Liver (tissue), 9 donors: Measurements from ENCODE around the gene LRTM1. TPM values are rescaled to one million over a fixed set of nuclear protein-coding genes. Genes with fewer than 3 reads are reported as not detected.

Source experiments
- DNase-seq: peaks from one replicate; pipeline ENCODE4 v3.0.0-alpha.2; 2017; ENCODE audit warnings: low spot score
- H3K27ac ChIP-seq, 2 donors: one replicate each; pipeline ENCODE4 v1.7.0; 2013; ENCODE audit warnings: inconsistent platforms in 2 of 2, low read length in 2 of 2, control low read depth in 1 of 2, low read depth in 1 of 2, mild to moderate bottlenecking in 1 of 2
- H3K27me3 ChIP-seq, 4 donors: one replicate each; pipeline versions ENCODE4 v1.6.1 to v1.7.0; 2013; ENCODE audit warnings: low read length in 3 of 4, inconsistent platforms in 1 of 4, mild to moderate bottlenecking in 1 of 4, moderate library complexity in 1 of 4; ENCODE audit not compliant: control insufficient read depth in 4 of 4, insufficient read depth in 4 of 4
- H3K36me3 ChIP-seq, 4 donors: one replicate each; pipeline versions ENCODE4 v1.6.1 to v1.7.0; 2013; ENCODE audit warnings: low read length in 3 of 4, mild to moderate bottlenecking in 3 of 4, low read depth in 1 of 4, moderate library complexity in 1 of 4; ENCODE audit not compliant: control insufficient read depth in 4 of 4, insufficient read depth in 3 of 4
- H3K4me1 ChIP-seq, 4 donors: one replicate each; pipeline versions ENCODE4 v1.6.1 to v1.7.0; 2013; ENCODE audit warnings: low read length in 3 of 4, mild to moderate bottlenecking in 3 of 4, moderate library complexity in 1 of 4; ENCODE audit not compliant: control insufficient read depth in 4 of 4, insufficient read depth in 4 of 4
- H3K4me3 ChIP-seq, 3 donors: one replicate each; pipeline versions ENCODE4 v1.6.1 to v1.7.0; 2013; ENCODE audit warnings: low read length in 3 of 3, control low read depth in 1 of 3, low read depth in 1 of 3, mild to moderate bottlenecking in 1 of 3
- H3K9ac ChIP-seq, 2 donors: one replicate each; pipeline ENCODE4 v1.7.0; 2013; ENCODE audit warnings: low read length in 2 of 2, mild to moderate bottlenecking in 2 of 2, moderate library complexity in 2 of 2, control low read depth in 1 of 2, low read depth in 1 of 2
- H3K9me3 ChIP-seq, 4 donors: one replicate each; pipeline versions ENCODE4 v1.6.1 to v1.7.0; 2013; ENCODE audit warnings: low read length in 3 of 4; ENCODE audit not compliant: control insufficient read depth in 4 of 4
- CTCF ChIP-seq: fragments of 150-350 bp; IDR thresholded peaks from 2 replicates; pipeline ENCODE4 v1.5.1; 2017; ENCODE audit warnings: improper control_type of control experiment, low read depth, low read length; ENCODE audit not compliant: missing input control
- EGR1 ChIP-seq, 2 donors: IDR thresholded peaks; 2 replicates each; pipeline ENCODE4 v1.6.1; 2016 to 2018; ENCODE audit warnings: antibody characterized with exemption in 2 of 2, low read depth in 2 of 2
- FOXA1 ChIP-seq: IDR thresholded peaks from 2 replicates; pipeline ENCODE4 v1.6.1; 2016; ENCODE audit warnings: antibody characterized with exemption
- FOXA2 ChIP-seq: IDR thresholded peaks from 2 replicates; pipeline ENCODE4 v1.6.1; 2016; ENCODE audit warnings: antibody characterized with exemption
- GABPA ChIP-seq, 2 donors: IDR thresholded peaks in 1 of 2; conservative IDR thresholded peaks in 1 of 2; 2 replicates each; pipeline ENCODE4 v1.6.1; 2016; ENCODE audit warnings: antibody characterized with exemption in 2 of 2, mild to moderate bottlenecking in 1 of 2, moderate library complexity in 1 of 2
- HNF4A ChIP-seq, 2 donors: conservative IDR thresholded peaks; 2 replicates each; pipeline ENCODE4 v1.6.1; 2016; ENCODE audit warnings: antibody characterized with exemption in 2 of 2, mild to moderate bottlenecking in 2 of 2
- HNF4G ChIP-seq: IDR thresholded peaks from 2 replicates; pipeline ENCODE4 v1.6.1; 2016; ENCODE audit warnings: antibody characterized with exemption
- JUND ChIP-seq, 2 donors: IDR thresholded peaks; 2 replicates each; pipeline ENCODE4 v1.6.1; 2016; ENCODE audit warnings: antibody characterized with exemption in 2 of 2
- NR2F2 ChIP-seq: IDR thresholded peaks from 2 replicates; pipeline ENCODE4 v1.6.1; 2016; ENCODE audit warnings: antibody characterized with exemption
- RAD21 ChIP-seq, 2 donors: IDR thresholded peaks; 2 replicates each; pipeline ENCODE4 v1.6.1; 2016; ENCODE audit warnings: antibody characterized with exemption in 2 of 2, mild to moderate bottlenecking in 2 of 2
- REST ChIP-seq: IDR thresholded peaks from 2 replicates; pipeline ENCODE4 v1.6.1; 2016; ENCODE audit warnings: antibody characterized with exemption, mild to moderate bottlenecking
- RXRA ChIP-seq, 2 donors: IDR thresholded peaks; 2 replicates each; pipeline ENCODE4 v1.6.1; 2017 to 2018; ENCODE audit warnings: antibody characterized with exemption in 2 of 2, mild to moderate bottlenecking in 1 of 2
- SP1 ChIP-seq: IDR thresholded peaks from 2 replicates; pipeline ENCODE4 v1.6.1; 2018; ENCODE audit warnings: antibody characterized with exemption, mild to moderate bottlenecking
- TAF1 ChIP-seq: conservative IDR thresholded peaks from 2 replicates; pipeline ENCODE4 v1.6.1; 2016; ENCODE audit warnings: antibody characterized with exemption, mild to moderate bottlenecking
- WGBS: extraction: QIAGEN DNeasy Blood & Tissue Kit; methylation state at CpG from one replicate; pipeline ENCODE4 v1.1.7; 2013; 5-methylcytosine and 5-hydroxymethylcytosine counted together
- polyA plus RNA-seq, 2 donors: library from polyadenylated mRNA; stranded (reverse) in 1 of 2; unstranded in 1 of 2; fragments of 200-250 nt in 1 of 2; fragments of >200 nt in 1 of 2; fragmentation: Nextera tagmentation in 1 of 2; extraction: Ambion mirVana in 1 of 2; gene quantifications; one replicate each; pipeline versions ENCODE4 v1.2.1 to v1.2.3, GENCODE V29; 2013 to 2015
- total RNA-seq, 2 donors: library from RNA; depleted of rRNA; stranded (reverse); fragments of >200 nt; gene quantifications; one replicate each; pipeline ENCODE4 v1.2.3, GENCODE V29; 2014
- TF ChIP-seq, protein P1 (sequence below): IDR thresholded peaks from 2 replicates; pipeline ENCODE4 v1.6.1; 2016; ENCODE audit warnings: antibody characterized with exemption
- TF ChIP-seq, protein P2 (sequence below): IDR thresholded peaks from 2 replicates; pipeline ENCODE4 v1.6.1; 2016; ENCODE audit warnings: antibody characterized with exemption
- TF ChIP-seq, protein P3 (sequence below): IDR thresholded peaks from 2 replicates; pipeline ENCODE4 v1.6.1; 2016; ENCODE audit warnings: antibody characterized with exemption
- donor health status: healthy.
- donor health status: healthy.
- donor health status: healthy.
- donor health status: healthy.
- donor health status: healthy.

The LRTM1 gene
- total and polyA plus RNA-seq, 4 donors, result not detected

- no peak for TF ChIP-seq SP1
- TF ChIP-seq JUND (IDR thresholded peaks at IDR 0.05), result no peak
- no peak for TF ChIP-seq HNF4A (conservative IDR thresholded peaks at IDR 0.05)
- TF ChIP-seq NR2F2, result no peak
- TF ChIP-seq CTCF, result no peak
- no peak for TF ChIP-seq TAF1
- TF ChIP-seq RXRA (IDR thresholded peaks at IDR 0.05), result no peak
- Histone ChIP-seq H3K4me1 (no peaks in the 10 kb centered on the region), H3K9me3 (no peaks in the 10 kb centered on the region), H3K9ac (no peak overlapping the region), H3K4me3 (no peak overlapping the region), H3K27ac (no peak overlapping the region), H3K27me3 (peaks cover 0 to 3% (median 0%) of the 10 kb centered on the region in 4 donors), H3K36me3 (no peaks in the 10 kb centered on the region)
- no peak for DNase-seq
- WGBS, result 68% methylated on average over 6 of the region's 6 CpGs
Observed at GRCh38 chr3:54899273-54899672, 28.6 kb downstream of the LRTM1 start.

GRCh38 chr3:54897028-54897711 is 30.7 kb downstream of the LRTM1 start:
- Histone ChIP-seq H3K9ac (no peak overlapping the region), H3K4me1 (no peaks in the 10 kb centered on the region), H3K9me3 (no peaks in the 10 kb centered on the region), H3K27me3 (no peaks in the 10 kb centered on the region), H3K36me3 (no peaks in the 10 kb centered on the region), H3K4me3 (no peak overlapping the region), H3K27ac (no peak overlapping the region)
- 80% methylated on average over 3 of the region's 3 CpGs for WGBS
- no peak for TF ChIP-seq GABPA (IDR thresholded peaks at IDR 0.05 in 1 of 2, conservative IDR thresholded peaks at IDR 0.05 in 1 of 2)
- no peak for TF ChIP-seq HNF4G
- no peak for DNase-seq

DNA sequence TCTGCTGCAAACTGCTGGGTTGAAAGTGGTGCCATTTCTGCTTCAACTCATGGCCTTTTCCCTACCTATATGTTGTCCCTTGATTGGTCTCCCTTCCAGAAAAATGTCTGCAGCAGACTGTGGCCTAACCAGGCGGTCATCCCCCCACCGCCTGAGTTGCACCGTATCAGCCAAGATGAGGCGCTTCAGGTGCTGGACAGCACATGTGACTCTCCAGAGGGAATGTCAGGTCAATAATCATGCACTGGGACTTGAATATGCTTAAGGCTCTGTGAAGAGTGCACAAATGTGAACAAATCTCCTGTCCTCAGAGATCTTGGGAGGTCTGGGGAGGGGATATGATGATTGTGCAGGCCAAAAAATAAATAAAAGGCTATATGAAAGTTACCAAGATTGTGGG is 32.2 kb downstream of the LRTM1 start:
- Histone ChIP-seq H3K36me3 (no peaks in the 10 kb centered on the region), H3K27ac (no peak overlapping the region), H3K9me3 (no peaks in the 10 kb centered on the region), H3K27me3 (no peaks in the 10 kb centered on the region), H3K4me1 (no peaks in the 10 kb centered on the region), H3K9ac (no peak overlapping the region), H3K4me3 (no peak overlapping the region)
- no peak for DNase-seq
- WGBS, result 93% methylated on average over 4 of the region's 4 CpGs
- no peak for TF ChIP-seq GABPA (IDR thresholded peaks at IDR 0.05 in 1 of 2, conservative IDR thresholded peaks at IDR 0.05 in 1 of 2)
- no peak for TF ChIP-seq HNF4A (conservative IDR thresholded peaks at IDR 0.05)
- TF ChIP-seq JUND (IDR thresholded peaks at IDR 0.05), result no peak
- TF ChIP-seq, protein P1, sequence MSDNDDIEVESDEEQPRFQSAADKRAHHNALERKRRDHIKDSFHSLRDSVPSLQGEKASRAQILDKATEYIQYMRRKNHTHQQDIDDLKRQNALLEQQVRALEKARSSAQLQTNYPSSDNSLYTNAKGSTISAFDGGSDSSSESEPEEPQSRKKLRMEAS, result no peak
- TF ChIP-seq, protein P2, sequence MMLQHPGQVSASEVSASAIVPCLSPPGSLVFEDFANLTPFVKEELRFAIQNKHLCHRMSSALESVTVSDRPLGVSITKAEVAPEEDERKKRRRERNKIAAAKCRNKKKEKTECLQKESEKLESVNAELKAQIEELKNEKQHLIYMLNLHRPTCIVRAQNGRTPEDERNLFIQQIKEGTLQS, result no peak
- no peak for TF ChIP-seq TAF1
- no peak for TF ChIP-seq SP1
- TF ChIP-seq FOXA2, result no peak
- TF ChIP-seq FOXA1, result no peak
- TF ChIP-seq REST, result no peak
- no peak for TF ChIP-seq CTCF
- no peak for TF ChIP-seq NR2F2
- TF ChIP-seq RAD21 (IDR thresholded peaks at IDR 0.05), result no peak
- TF ChIP-seq HNF4G, result no peak
- TF ChIP-seq EGR1 (IDR thresholded peaks at IDR 0.05; ENCODE audit: low read depth in 2 of 2), result no peak
- TF ChIP-seq RXRA (IDR thresholded peaks at IDR 0.05), result no peak
- TF ChIP-seq, protein P3, sequence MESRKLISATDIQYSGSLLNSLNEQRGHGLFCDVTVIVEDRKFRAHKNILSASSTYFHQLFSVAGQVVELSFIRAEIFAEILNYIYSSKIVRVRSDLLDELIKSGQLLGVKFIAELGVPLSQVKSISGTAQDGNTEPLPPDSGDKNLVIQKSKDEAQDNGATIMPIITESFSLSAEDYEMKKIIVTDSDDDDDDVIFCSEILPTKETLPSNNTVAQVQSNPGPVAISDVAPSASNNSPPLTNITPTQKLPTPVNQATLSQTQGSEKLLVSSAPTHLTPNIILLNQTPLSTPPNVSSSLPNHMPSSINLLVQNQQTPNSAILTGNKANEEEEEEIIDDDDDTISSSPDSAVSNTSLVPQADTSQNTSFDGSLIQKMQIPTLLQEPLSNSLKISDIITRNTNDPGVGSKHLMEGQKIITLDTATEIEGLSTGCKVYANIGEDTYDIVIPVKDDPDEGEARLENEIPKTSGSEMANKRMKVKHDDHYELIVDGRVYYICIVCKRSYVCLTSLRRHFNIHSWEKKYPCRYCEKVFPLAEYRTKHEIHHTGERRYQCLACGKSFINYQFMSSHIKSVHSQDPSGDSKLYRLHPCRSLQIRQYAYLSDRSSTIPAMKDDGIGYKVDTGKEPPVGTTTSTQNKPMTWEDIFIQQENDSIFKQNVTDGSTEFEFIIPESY, result no peak
